ENCODE results near the gene ETFRF1.

ETFRF1 gene

GRCh38 chr12:25195056-25195971 lies at the start of gene ETFRF1, which contains the start of gene DNAI7:
TSS of gene ETFRF1 (plus strand) at chr12:25195237. CDS start at chr12:25203957, 8,720 bp downstream.
TSS of gene DNAI7 (minus strand) at chr12:25195160. CDS start at chr12:25195078, 82 bp downstream.
- DNase-seq: peak; percentile 93

GRCh38 chr12:25146686-25147085 lies 48.4 kb upstream of the ETFRF1 start:
- DNase-seq: no peak

DNA sequence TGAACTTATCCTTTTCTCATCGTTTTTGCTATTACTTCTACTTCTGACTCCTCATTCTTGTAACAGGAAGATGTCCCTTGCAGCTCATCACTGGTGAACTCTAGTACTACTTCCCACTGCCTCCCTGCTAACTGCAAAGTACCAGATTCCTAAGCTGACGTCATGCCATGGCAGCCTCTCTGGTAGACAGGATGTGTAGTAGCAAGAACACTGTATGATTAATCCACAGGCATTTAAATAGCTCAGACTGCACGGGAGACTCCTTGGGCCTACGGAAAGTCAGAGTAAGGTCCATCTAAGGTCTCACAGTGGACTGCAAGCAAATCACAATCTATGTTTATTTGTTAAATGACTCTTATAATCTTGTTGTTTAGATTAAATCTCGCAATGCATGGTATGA lies 43.6 kb upstream of the ETFRF1 start:
- no peak for DNase-seq

DNA sequence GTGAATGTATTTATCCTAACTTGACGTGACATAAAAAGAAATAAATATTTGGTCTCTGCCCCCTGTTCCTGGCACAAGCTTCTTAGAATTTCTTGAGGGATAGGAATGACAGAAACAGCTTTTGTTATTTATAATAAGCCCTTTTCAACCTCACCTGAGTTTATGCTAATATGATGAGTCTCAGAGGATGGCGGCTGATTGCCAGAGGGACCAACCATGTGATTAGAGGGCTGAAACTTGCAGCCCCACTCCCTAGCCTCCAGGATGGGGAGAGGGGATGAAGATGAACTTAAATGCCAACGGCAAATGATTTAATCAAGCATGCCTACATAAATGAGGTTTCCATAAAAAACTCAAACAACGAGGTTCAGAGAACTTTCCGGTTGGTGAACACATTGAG lies 43.0 kb upstream of the ETFRF1 start:
- no peak for DNase-seq

DNA sequence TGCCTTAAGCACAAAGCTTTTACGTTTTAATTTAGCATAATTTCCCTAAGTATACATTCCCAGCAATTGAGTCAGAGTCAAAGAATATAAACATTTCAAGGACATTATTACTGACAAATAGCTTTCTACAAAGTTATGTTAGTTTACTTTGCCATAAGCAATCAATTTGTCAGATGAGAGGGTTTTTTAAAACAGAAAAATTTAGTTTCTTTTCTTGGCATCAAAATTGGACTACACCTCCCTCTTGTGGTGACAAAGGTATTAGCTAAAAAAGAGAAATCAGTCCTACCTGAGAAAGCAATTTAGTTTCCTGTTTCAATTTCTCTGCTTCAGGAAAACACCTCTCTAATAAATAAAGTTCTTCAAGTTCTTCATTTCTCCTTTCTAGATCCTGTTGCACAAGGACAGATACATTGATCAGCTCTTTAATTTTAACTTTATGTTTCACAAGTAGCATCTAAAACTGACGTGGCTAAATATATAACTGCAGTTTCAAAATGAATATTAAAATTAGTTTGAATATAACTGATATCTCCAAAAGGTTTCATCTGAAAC lies 39.9 kb upstream of the ETFRF1 start:
- DNase-seq: peak; percentile 7

DNA sequence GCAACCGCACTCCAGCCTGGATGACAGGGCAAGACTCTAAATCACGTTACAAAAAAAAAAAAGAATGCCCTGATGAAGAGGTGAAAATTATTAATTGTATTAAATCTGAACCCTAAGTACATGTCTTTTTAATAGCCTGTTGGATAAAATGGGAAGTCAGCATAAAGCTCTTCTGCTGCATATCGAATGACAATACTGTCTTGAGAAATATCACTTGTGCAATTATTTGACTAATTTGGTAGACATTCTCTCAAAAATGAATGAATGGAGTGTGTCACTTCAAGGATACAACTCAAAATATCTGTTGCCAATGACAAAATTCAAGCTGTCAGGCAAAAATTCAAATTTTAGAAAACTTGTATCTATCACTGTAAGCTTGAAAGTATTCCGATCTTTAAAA lies 39.0 kb upstream of the ETFRF1 start:
- no peak for DNase-seq

GRCh38 chr12:25162866-25163265 lies 32.2 kb upstream of the ETFRF1 start:
- no peak for DNase-seq

GRCh38 chr12:25182765-25183164 lies 12.3 kb upstream of the ETFRF1 start:
- no peak for DNase-seq

DNA sequence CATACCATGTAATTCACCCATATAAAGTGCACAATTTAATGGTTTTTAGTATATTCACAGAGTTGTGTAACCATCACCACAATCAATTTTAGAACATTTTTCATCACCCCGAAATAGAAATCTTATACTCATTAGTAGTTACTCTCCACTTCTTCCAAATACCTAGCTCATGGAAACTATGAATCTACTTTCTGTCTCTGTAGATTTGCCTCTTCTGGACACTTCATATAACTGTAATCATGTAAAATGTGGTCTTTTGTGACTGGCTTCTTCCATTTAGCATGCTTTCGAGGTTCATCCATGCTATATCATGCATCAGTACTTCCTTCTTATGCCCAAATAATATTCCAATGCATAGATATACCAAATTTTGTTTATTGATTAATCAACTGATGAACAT lies 10.9 kb upstream of the ETFRF1 start:
- DNase-seq: no peak

GRCh38 chr12:25186038-25186787 lies 8.8 kb upstream of the ETFRF1 start:
- no peak for DNase-seq

DNA sequence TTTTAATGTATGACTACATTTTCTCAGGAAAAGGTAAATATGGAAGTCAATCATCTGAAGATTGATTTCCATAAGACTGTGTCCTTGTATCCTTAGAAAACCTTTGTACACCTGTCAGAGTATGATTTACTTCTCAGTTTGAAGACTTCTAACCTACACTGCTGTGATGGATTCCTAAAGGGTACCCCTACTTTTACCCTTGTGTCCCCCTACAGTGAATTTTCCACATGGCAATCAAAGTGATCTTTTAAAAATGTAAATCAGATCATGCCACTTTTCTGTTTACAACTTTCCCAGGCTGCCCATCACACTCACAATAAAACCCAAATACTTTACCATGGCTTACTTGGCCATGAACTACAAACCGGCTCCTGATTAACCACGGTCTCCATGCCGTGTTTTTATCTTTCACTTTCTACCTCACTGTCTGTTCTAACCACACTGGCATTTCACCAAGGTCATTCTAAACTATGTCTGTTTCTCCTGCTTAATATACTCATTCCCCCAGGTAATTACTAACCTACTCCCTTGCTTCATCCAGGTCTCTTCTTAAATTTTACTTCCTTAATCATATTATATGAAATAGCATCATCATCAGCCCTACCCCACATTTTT lies 8.1 kb upstream of the ETFRF1 start:
- no peak for DNase-seq

GRCh38 chr12:25187781-25188180 lies 7.3 kb upstream of the ETFRF1 start:
- no peak for DNase-seq

DNA sequence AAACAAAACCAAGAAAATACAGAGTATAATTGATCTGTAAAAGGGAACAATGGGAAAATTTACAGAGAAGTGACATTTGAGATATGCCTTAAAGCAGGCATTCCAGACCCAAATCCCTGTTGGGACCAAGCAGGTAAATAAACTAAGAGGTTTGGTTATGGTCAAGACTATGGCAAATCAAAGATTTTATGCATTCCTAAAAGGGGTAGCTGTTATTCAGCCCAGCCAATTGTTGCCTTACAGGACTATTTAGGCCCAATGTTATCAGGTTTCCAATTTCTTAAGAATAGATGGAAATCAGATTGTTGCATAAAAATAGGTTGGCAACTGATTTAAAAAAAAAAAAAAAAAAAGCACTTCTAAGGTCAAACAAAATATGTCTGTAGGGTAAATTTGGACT lies 5.4 kb upstream of the ETFRF1 start:
- DNase-seq: no peak

DNA sequence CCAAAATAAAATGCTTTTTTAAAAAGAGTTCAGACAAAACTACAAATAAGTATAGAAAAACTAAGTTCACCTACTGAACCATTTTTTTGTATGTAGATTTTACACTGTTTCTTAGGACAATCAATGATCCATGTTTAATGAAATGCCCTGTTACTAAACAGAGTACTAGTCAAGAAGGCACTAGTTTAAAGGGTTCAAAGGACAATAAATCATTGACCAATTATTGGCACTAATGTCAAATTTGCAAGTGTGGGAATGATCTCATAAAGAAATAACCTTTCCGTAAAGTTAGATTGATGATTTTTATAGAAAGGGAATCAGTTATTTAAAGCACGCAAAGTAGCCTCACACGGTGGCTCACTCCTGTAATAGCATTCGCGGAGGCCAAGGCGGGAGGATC lies 4.2 kb upstream of the ETFRF1 start:
- DNase-seq: no peak

- DNase-seq: no peak
Measured at GRCh38 chr12:25194214-25194613, 823 bp upstream of the ETFRF1 start.

- DNase-seq: no peak
Measured at GRCh38 chr12:25194722-25195055, 348 bp upstream of the ETFRF1 start.

DNA sequence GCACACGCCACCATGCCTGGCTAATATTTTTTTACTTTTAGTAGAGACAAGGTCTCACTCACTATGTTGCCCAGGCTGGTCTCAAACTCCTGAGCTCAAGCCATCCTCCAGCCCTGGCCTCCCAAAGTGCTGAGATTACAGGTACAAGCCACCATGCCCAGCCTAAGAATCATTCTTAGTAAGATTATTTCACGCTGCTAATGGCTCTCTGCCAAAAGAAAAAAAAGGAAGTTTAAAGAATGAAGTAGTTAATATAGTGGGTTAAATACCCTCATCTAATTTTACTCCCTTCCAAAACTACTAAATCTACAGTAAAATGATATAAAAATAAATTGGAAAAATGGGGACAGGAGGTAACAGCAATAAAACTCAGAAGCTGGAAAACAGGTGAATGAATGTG lies 2.6 kb downstream of the ETFRF1 start:
- no peak for DNase-seq

GRCh38 chr12:25200703-25201102 lies 5.7 kb downstream of the ETFRF1 start:
- no peak for DNase-seq

GRCh38 chr12:25202137-25202536 lies 7.1 kb downstream of the ETFRF1 start:
- no peak for DNase-seq

GRCh38 chr12:25207411-25207810 lies 12.4 kb downstream of the ETFRF1 start:
- DNase-seq: no peak

DNA sequence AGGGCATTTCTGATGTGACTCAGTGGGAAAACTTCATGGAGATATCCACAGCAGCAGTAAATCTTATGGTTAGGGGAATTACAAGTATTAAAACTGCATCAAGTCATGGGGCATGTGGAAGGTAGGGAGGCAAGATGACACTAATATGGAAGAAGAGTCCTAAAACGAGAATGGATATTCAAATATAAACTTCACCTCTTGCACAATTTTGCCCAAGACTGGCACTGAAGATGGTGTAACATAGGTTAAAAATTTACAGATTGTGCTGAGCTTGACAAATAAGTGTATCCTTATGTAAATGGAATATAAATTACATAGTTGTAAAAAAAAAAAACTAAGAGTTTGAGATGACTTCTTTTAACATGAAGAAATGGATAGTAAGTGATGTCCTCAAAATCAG lies 12.8 kb downstream of the ETFRF1 start:
- no peak for DNase-seq

- no peak for DNase-seq
Measured at GRCh38 chr12:25208554-25208953, 13.5 kb downstream of the ETFRF1 start.

DNA sequence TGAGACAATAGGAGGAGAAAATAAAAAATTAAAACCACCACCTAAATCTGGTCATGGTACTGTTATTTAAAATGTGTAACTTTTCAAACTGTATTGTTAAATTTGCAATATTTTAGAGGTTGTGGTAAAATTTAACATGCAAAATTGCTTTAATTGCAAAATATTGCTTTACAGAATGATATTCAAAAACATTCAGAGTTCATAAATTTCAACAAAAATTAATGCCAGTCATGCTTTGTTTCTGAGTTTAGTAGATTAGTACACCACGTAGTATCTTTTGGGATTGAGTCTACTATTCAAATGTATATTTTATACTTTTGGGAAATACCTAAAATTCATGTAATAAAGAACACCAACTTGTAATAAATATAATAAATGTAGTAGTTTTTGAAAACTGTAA lies 18.3 kb downstream of the ETFRF1 start:
- DNase-seq: no peak

All from midbrain (tissue), 1 donor.